Measurements from ENCODE around the gene C12orf42.

Gene C12orf42

GRCh38 chr12:103330672-103331071, 165.1 kb downstream of the C12orf42 start:
- no peak for DNase-seq

DNA sequence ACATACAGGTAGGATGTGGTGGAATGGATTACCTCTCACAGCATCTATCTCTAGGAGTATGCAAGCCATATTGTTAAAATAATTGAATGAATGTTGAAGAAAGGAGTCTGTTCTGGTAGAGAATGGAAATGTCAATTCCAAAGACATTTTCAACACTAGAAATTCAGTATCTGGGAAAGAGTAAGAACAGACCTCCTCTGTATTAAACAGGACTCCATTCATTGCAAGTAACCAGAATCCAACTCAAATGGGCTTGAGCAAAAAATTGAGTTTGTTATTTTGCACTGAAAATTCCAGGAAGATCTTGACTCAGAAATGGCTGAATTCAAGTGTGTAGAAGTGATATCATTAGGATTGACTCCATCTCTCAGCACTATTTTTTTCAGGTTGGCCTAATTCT, 168.1 kb downstream of the C12orf42 start:
- DNase-seq, result no peak

GRCh38 chr12:103326190-103326589, 169.6 kb downstream of the C12orf42 start:
- no peak for DNase-seq

DNA sequence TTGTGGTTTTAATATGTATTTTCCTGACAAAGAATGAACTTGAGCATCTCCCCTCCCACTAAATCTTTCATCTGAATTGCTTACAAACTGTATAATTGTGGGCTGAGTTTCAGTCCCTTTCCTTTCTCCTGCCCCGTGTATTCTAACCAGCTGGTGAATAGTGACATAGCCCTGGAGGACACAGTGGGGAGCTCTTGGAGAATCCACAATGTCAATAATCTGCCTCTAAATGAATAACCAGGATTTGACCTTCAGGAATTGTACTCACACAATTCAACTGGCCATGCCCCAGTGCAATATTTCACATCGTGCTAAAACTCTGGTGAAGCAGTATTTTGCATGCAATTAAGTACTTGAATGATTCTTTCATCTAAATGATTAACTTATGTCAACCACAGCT, 177.2 kb downstream of the C12orf42 start:
- DNase-seq, result no peak

DNA sequence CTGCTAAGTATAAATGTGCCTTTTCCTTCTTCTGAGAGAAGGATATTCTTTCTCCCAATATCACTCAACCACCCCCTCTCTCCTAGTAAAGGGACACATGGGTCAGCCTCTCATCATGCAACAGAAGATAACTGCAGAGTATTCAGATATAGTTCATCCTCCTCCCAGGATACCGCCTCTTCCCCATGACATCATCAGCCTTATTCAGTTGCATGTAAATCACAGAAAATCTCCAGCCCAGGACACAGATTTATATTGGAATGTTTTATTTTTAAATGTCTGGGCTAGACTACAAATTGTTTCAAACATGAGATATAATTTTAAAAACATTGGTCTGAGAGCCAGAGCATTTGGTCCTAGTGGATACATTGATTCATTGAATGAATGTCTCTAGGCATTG, 178.5 kb downstream of the C12orf42 start:
- no peak for DNase-seq

GRCh38 chr12:103314786-103315185, 181.0 kb downstream of the C12orf42 start:
- DNase-seq, result no peak

DNA sequence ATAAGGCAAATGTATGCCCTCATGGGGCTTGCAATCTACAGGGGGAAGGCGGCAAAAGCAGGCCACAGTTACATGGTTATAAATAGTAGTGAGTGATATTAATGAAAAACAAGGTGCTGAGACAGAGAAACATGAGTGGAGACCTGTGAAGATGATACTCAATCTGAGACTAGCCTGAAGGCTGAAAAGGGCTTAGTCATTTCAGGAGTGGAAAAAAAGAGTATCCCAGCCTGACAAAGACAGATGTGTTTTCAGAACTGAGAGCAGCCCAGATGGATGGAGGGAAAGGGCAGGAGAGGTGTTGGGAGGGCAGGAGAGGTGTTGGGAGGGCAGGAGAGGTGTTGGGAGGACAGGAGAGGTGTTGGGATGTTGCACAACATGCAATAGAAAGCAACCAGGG, 181.9 kb downstream of the C12orf42 start:
- no peak for DNase-seq

DNA sequence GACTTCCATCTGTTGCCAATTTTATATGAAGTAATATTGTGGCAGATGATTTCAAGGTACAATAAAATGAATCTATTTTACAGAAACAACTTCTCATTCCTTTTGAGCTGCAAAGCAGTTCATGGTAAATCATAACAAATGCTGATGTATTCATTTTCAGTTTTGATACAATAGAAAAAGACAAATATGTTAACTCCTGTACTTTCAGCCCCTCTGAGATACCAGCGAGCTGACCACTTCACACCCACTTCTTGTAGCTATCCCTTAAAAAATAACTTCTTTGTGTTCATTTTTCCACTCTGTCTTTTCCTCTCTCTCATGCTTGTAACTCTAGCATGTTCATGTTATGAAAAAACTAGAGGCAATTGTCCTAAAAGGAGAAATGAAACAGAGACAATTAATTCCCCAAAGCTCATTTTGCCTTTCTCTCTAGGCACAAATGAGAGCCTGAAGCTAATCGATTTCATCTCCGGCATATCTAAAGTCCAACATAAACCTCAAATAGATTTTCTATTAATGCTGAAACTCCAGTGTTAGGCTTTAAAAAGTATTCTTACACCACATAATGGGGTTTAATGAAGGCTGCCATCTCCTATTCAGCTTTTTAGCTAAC, 182.9 kb downstream of the C12orf42 start:
- DNase-seq, result no peak

DNA sequence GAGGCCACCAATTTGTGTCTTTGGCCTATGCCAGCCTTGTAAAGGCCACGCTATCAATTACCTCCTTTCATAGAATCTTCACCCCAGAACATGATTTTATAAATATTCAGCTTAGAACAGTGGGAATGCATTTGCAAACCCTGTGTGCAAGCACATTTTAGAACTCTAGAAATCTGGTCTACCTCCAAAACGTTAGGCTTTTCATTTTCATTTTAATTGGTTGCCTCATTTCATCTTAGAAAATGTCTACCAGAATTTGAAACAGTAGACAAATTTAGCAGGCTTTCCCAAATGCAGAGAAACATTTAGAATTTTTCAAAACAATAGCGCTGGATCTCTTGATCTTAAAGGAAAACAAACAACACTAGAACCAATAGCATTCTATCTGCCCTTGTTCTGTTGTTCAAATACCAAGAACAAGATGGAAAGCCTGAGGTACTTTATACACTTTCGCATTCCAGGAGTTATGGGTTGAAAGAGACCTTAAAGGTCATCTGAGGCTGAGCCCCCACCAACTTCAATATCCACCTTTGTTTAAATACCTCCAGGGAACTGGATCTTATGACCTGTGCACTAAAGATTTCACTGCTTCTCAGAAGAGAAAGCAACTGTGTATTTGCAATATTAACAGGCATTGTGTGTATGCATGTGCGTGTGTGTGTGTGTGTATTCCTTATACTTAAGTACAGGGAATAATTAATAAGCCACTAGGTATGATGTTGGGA, 185.1 kb downstream of the C12orf42 start:
- no peak for DNase-seq

DNA sequence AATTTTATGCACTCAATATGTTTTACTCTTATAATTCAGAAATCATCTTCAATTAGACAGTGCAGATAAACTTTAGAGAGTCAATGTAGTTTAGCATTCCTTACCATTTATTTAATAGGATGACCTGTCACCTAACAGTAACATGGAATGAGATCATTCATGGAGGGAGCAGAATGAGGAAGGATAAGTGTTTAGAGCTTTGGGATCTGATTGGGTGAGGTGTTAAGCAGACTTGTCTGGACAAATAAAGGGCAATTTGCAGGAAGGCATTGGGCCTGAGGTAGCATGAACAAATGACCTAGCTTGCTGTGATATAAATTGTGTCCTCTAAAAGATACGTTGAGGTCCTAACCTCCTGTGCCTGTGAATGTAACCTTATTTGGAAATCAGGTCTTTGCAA, 187.4 kb downstream of the C12orf42 start:
- DNase-seq, result no peak

GRCh38 chr12:103303484-103303883, 192.3 kb downstream of the C12orf42 start:
- no peak for DNase-seq

DNA sequence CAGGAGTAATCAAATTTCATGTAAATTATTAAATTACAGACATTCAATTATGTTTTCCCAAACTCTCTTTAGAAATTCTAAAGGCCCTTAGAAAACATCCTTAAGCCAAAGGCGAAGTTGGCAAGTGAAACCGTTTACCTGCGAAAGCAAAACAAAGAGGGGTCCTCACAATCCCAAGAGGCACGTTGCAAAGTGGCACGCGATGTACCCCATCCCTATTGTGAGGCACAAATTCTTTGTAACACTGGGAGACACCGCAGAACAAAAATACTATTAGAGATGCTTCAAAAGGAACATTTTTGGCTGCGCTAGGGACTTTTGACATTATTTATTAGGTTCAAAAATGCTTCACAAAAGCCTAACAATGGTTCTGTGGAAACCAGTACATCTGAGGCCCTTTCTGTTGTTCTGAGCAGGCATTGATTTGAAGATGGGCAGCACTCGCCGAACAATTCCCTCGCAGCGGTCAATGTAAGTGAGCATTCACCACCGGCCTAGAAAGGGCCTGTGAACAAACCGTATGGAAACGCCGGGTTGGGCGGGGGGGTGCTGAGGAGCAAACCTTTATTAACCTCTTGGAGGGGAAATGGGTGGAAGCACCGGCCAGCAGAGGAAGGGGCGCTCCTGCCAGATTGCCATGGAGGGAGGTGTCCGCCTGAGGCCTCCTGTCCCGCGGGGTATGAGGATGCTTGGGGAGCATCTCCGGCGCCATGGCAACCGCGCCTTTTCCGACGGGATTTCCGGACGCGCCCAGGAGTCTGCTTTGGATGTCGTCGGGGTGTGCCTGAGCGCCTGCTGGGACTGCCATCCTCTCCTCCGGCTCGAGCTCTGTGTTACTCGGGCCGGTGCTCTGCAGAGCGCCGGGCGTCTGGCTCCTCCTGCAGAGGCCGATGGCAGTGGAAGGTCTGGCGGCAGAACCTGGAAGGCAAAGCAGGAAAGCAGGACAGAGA, 193.9 kb downstream of the C12orf42 start:
- DNase-seq, result no peak

DNA sequence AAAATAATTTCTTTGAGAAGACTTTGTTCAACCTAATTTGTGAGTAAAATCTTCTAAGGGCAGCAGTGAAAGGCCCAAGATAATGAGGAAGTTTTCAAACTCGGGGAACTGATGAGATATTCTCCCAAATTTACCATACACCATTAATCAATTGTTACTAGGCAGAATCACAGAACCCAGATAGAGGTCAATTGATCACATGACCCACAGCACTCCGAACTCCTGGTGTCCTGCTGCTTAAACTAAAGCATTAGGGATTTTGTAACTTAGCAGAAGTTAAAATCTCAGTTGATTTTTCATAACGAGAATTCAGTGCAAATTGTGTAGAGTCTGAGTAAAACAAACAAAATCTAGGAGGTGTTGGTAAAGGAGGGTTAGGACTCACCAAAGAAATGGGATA, 207.8 kb downstream of the C12orf42 start:
- DNase-seq, result no peak

DNA sequence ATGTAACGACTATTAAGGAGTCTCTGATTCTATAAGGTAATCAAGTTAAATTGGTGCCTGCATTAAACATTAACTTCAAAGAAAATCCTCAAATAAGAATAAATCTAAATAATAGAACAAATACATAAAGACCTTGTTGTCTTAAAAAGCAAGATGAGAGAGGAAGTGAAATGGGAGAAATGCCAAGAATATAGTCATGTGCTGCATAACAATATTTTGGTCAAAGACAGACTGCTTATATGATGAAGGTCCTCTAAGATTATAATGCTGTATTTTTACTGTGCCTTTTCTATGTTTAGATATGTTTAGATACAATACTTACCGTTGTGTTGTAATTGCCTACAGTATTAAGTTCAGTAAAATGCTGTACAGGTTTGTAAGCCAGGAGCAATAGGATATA, 213.6 kb downstream of the C12orf42 start:
- DNase-seq, result no peak

DNA sequence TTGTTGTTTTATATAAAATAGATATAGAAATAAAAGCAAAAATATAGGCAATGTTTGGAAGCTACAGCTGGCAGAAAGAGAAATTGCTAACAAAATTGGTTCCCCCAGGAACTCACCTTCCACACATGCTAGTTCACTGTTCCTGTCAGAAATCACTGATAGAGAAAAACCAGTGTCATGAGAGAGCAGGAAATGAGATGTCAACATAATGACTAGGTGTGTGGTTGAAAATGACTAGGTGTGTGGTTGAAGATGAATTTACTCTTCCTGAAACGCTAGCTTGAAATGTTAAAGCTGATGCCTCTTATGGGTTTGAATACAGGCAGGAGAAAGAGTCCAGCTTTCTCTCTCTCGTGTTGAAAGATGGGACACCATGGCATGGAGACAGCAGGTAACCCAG, 216.3 kb downstream of the C12orf42 start:
- DNase-seq, result no peak

DNA sequence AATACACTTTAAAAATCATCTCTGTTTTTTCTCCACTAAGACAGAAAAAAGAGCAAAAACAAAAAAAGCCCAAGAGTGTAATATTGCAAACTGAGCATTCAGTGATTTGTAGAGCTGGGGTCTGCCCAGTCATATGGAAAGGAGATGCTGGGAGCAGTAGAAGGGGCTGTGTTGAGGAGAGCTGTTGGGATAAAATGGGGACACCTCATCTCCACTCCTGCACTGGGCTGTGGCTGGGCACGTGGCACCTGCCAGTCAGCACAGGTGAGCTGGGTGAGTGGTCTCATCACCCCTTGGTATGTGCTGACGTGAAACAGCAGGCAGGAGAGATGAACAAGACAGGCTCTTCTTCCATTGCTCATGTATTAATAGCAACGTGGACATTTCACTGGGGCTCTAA, 217.4 kb downstream of the C12orf42 start:
- DNase-seq, result no peak

DNA sequence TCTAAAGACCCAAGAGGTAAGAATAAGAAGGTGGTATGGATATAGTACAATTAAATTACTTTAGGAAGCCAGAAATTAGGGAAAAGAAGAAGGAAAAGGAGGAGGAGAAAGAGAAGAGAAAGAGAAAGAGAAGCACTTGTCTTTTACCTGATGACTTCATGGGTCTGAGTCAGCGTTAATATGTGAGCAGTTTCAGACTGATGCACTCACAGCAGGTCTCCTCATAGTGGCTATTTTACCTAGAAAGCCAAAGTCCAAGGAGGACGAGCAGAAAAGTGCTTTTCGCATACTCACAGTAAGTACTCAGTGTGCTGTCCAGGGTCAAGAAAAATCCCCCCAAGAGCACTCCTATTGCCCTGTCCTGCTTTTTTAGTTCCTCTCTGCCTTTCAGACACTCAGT, 222.1 kb downstream of the C12orf42 start:
- DNase-seq, result no peak

DNA sequence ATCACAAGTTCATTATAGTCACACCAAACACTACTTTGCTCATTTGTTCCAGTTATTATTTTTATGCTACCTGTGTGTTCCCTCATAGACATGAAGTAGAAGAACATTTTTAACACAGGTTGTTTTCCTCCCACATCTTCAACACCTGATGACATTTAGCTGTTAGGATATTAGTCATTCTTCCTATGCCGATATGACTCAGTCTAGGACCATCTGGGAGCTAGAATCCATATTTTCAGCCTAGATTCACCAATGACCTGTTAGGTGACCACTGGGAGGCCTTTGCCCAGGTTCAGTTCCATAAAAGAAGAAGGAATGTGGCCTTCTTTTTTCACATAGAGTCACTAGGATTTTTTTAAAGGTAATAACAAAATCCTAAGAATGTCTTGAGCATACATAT, 222.8 kb downstream of the C12orf42 start:
- DNase-seq, result no peak

DNA sequence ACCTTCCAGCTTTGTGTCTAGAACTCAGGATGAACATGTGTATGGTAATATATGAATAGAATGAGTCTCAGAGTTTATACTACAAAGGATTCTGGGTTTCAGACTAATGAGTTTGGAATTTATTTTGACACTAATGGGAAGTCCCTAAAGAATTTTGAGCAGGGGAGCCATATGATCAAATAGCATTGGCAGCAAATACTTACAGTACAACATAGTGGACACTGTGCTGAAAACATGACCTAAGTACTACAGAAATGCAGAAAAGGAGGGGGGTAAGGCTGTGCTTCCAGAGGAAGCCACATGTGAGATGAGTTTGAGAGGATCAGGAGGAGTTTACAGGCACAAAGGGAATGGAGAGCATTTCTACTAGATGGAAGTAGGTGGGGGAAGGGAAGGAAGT, 225.8 kb downstream of the C12orf42 start:
- no peak for DNase-seq

GRCh38 chr12:103268831-103269514, 226.8 kb downstream of the C12orf42 start:
- no peak for DNase-seq

GRCh38 chr12:103257763-103258162, 238.0 kb downstream of the C12orf42 start:
- DNase-seq, result no peak

Measured in NCI-H446 treated with DMSO at 0.1 percent for 48 hours (cell line).